Neural progenitor cell (in vitro differentiated cells): ENCODE results near the gene PPP1CA. TPM values are rescaled to one million over a fixed set of nuclear protein-coding genes. Genes with fewer than 3 reads are reported as not detected.

Experiments used
- DNase-seq: peaks from one replicate; pipeline ENCODE4 v3.0.0-alpha.2; 2016; ENCODE audit warnings: low spot score
- H2AFZ ChIP-seq: fragments of 200-600 bp; sonication (generic); replicated peaks from 2 replicates; pipeline ENCODE4 v1.6.1; 2016; ENCODE audit warnings: antibody characterized with exemption
- H3F3A ChIP-seq: fragments of 200-600 bp; sonication (generic); 2 replicates; pipeline ENCODE4 v1.6.1; 2016; ENCODE audit warnings: antibody characterized with exemption, low read depth
- H3K27ac ChIP-seq: fragments of 200-600 bp; sonication (generic); 2 replicates; pipeline ENCODE4 v1.5.1; 2016; ENCODE audit warnings: mild to moderate bottlenecking
- H3K27me3 ChIP-seq: fragments of 200-600 bp; sonication (generic); 2 replicates; pipeline ENCODE4 v1.6.1; 2016; ENCODE audit warnings: mild to moderate bottlenecking, moderate library complexity
- H3K36me3 ChIP-seq: fragments of 200-600 bp; sonication (generic); 2 replicates; pipeline ENCODE4 v1.5.1; 2016
- H3K4me1 ChIP-seq: fragments of 200-600 bp; sonication (generic); 2 replicates; pipeline ENCODE4 v1.6.1; 2016; ENCODE audit warnings: mixed run types
- H3K4me2 ChIP-seq: fragments of 200-600 bp; sonication (generic); 2 replicates; pipeline ENCODE4 v1.6.1; 2016
- H3K4me3 ChIP-seq: fragments of 200-600 bp; sonication (generic); 2 replicates; pipeline ENCODE4 v1.5.1; 2016
- H3K79me2 ChIP-seq: fragments of 200-600 bp; sonication (generic); 2 replicates; pipeline ENCODE4 v1.6.1; 2016; ENCODE audit warnings: low read depth
- H3K9ac ChIP-seq: fragments of 200-600 bp; sonication (generic); 2 replicates; pipeline ENCODE4 v1.6.1; 2016
- H3K9me3 ChIP-seq: fragments of 200-600 bp; sonication (generic); 2 replicates; pipeline ENCODE4 v1.5.1; 2016; ENCODE audit warnings: low read depth
- H4K20me1 ChIP-seq: fragments of 200-600 bp; sonication (generic); 2 replicates; pipeline ENCODE4 v1.6.1; 2016; ENCODE audit warnings: low read depth
- H3K27ac Mint-ChIP-seq: 3 replicates; pipeline ENCODE4 v1.8.0; 2021; ENCODE audit warnings: mixed read lengths
- H3K27me3 Mint-ChIP-seq: 2 replicates; pipeline ENCODE4 v1.8.0; 2022; ENCODE audit warnings: low read depth, mild to moderate bottlenecking, inconsistent platforms, moderate library complexity, mixed read lengths; ENCODE audit not compliant: insufficient read depth
- H3K36me3 Mint-ChIP-seq: 3 replicates; pipeline ENCODE4 v1.8.0; 2021; ENCODE audit warnings: mixed read lengths
- H3K4me1 Mint-ChIP-seq: 3 replicates; pipeline ENCODE4 v1.8.0; 2021; ENCODE audit warnings: mixed read lengths
- H3K4me3 Mint-ChIP-seq: 3 replicates; pipeline ENCODE4 v1.8.0; 2021; ENCODE audit warnings: mild to moderate bottlenecking, moderate library complexity, mixed read lengths
- H3K9me3 Mint-ChIP-seq: 3 replicates; pipeline ENCODE4 v1.8.0; 2020; ENCODE audit warnings: mixed read lengths
- EZH2 ChIP-seq: fragments of 200-600 bp; sonication (generic); IDR thresholded peaks from 2 replicates; pipeline ENCODE4 v1.6.1; 2017; ENCODE audit warnings: antibody characterized with exemption, mild to moderate bottlenecking, moderate library complexity
- EZH2phosphoT487 ChIP-seq: fragments of 200-600 bp; sonication (generic); IDR thresholded peaks from 2 replicates; pipeline ENCODE4 v1.6.1; 2017; ENCODE audit warnings: antibody characterized with exemption
- total RNA-seq: library from RNA; depleted of rRNA; stranded (reverse); fragments of >200 nt; gene quantifications from 2 replicates; pipeline ENCODE4 v1.2.3, GENCODE V29; 2015; ENCODE audit warnings: low replicate concordance
- TF ChIP-seq, protein P1 (sequence below): fragments of 200-600 bp; sonication (generic); IDR thresholded peaks from 2 replicates; pipeline ENCODE4 v1.5.1; 2017; ENCODE audit warnings: antibody characterized with exemption, mild to moderate bottlenecking

Gene PPP1CA
- total RNA-seq, 1 donor from 2014 or later: 102 TPM

DNA sequence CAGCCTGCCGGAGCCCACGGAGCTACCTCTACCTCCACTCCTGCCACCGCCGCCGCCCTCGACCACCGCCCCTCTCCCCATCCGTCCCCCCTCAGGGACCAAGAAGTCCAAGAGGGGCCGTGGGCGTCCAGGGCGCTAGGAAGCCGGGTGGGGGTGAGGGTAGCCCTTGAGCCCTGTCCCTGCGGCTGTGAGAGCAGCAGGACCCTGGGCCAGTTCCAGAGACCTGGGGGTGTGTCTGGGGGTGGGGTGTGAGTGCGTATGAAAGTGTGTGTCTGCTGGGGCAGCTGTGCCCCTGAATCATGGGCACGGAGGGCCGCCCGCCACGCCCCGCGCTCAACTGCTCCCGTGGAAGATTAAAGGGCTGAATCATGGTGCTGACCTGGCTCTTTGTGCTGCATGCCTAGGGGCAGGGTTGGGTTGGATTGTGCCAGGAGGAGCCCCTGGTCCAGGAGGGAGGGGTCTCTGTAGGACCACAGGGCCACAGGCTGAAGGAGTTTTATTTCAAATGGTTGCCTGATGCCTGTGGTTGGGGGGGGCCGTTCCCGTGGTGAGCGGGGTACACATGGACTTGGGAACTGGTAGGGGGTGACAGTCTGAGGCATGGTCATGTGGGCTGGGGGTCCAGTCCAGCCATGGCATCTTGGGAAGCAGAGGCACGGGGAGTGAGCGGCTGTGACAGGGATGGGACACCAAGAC, 33.5 kb upstream of the PPP1CA start:
- no peaks in the 10 kb centered on the region for H4K20me1 ChIP-seq
- Mint-ChIP-seq H3K36me3 (peaks cover 18% of the 10 kb centered on the region), H3K27ac (no peak overlapping the region), H3K27me3 (peaks cover 2% of the 10 kb centered on the region), H3K9me3 (no peaks in the 10 kb centered on the region), H3K4me3 (no peak overlapping the region), H3K4me1 (peaks cover 7% of the 10 kb centered on the region)
- no peaks in the 10 kb centered on the region for H3K9me3 ChIP-seq
- no peaks in the 10 kb centered on the region for H3K79me2 ChIP-seq
- H3K4me2 ChIP-seq: no peak overlapping the region
- no peak overlapping the region for H3K4me3 ChIP-seq
- no peak overlapping the region for H3K27ac ChIP-seq
- no peak overlapping the region for H2AFZ ChIP-seq
- no peaks in the 10 kb centered on the region for H3F3A ChIP-seq
- TF ChIP-seq EZH2 (no peak), EZH2phosphoT487 (no peak)
- TF ChIP-seq, protein P1, sequence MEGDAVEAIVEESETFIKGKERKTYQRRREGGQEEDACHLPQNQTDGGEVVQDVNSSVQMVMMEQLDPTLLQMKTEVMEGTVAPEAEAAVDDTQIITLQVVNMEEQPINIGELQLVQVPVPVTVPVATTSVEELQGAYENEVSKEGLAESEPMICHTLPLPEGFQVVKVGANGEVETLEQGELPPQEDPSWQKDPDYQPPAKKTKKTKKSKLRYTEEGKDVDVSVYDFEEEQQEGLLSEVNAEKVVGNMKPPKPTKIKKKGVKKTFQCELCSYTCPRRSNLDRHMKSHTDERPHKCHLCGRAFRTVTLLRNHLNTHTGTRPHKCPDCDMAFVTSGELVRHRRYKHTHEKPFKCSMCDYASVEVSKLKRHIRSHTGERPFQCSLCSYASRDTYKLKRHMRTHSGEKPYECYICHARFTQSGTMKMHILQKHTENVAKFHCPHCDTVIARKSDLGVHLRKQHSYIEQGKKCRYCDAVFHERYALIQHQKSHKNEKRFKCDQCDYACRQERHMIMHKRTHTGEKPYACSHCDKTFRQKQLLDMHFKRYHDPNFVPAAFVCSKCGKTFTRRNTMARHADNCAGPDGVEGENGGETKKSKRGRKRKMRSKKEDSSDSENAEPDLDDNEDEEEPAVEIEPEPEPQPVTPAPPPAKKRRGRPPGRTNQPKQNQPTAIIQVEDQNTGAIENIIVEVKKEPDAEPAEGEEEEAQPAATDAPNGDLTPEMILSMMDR: no peak
- DNase-seq: no peak
- no peaks in the 10 kb centered on the region for H3K4me1 ChIP-seq
- H3K36me3 ChIP-seq: no peaks in the 10 kb centered on the region
- H3K9ac ChIP-seq: no peak overlapping the region
- H3K27me3 ChIP-seq: no peaks in the 10 kb centered on the region

GRCh38 chr11:67434395-67434881, 32.8 kb upstream of the PPP1CA start:
- H3K4me2 ChIP-seq: no peak overlapping the region
- no peak for DNase-seq
- Mint-ChIP-seq H3K9me3 (no peaks in the 10 kb centered on the region), H3K4me3 (no peak overlapping the region), H3K36me3 (peaks cover 16% of the 10 kb centered on the region), H3K4me1 (peaks cover 7% of the 10 kb centered on the region), H3K27me3 (peaks cover 2% of the 10 kb centered on the region), H3K27ac (no peak overlapping the region)
- peaks cover 1% of the 10 kb centered on the region for H3K79me2 ChIP-seq
- TF ChIP-seq, protein P1: no peak
- TF ChIP-seq EZH2 (no peak), EZH2phosphoT487 (no peak)
- no peaks in the 10 kb centered on the region for H3K4me1 ChIP-seq
- no peak overlapping the region for H3K27ac ChIP-seq
- no peak overlapping the region for H3K9ac ChIP-seq
- H2AFZ ChIP-seq: no peak overlapping the region
- no peaks in the 10 kb centered on the region for H3K36me3 ChIP-seq
- no peaks in the 10 kb centered on the region for H3K27me3 ChIP-seq
- H3F3A ChIP-seq: no peaks in the 10 kb centered on the region
- H3K4me3 ChIP-seq: no peak overlapping the region
- no peaks in the 10 kb centered on the region for H4K20me1 ChIP-seq
- H3K9me3 ChIP-seq: no peaks in the 10 kb centered on the region

GRCh38 chr11:67433536-67434394, 32.1 kb upstream of the PPP1CA start:
- peaks cover 8% of the 10 kb centered on the region for H3K79me2 ChIP-seq
- no peak overlapping the region for H3K4me3 Mint-ChIP-seq
- H3F3A ChIP-seq: no peaks in the 10 kb centered on the region
- H2AFZ ChIP-seq: no peak overlapping the region
- H3K27ac ChIP-seq: no peak overlapping the region
- H3K4me1 ChIP-seq: peaks cover 4% of the 10 kb centered on the region
- no peak for DNase-seq
- no peak overlapping the region for H3K4me3 ChIP-seq
- H3K36me3 ChIP-seq: no peaks in the 10 kb centered on the region
- TF ChIP-seq EZH2 (no peak), EZH2phosphoT487 (no peak)
- TF ChIP-seq, protein P1: no peak
- H3K9me3 Mint-ChIP-seq: no peaks in the 10 kb centered on the region
- H3K4me2 ChIP-seq: no peak overlapping the region
- peaks cover 12% of the 10 kb centered on the region for H3K36me3 Mint-ChIP-seq
- H3K27ac Mint-ChIP-seq: no peak overlapping the region
- no peak overlapping the region for H3K9ac ChIP-seq
- H4K20me1 ChIP-seq: no peaks in the 10 kb centered on the region
- peaks cover 2% of the 10 kb centered on the region for H3K27me3 Mint-ChIP-seq
- H3K27me3 ChIP-seq: no peaks in the 10 kb centered on the region
- H3K9me3 ChIP-seq: no peaks in the 10 kb centered on the region
- H3K4me1 Mint-ChIP-seq: peaks cover 7% of the 10 kb centered on the region
